Measurements from ENCODE around the gene SRMS. TPM values are rescaled to one million over a fixed set of nuclear protein-coding genes. Genes with fewer than 3 reads are reported as not detected.

SRMS gene
- total and polyA plus RNA-seq, 4 donors, result not detected

DNA sequence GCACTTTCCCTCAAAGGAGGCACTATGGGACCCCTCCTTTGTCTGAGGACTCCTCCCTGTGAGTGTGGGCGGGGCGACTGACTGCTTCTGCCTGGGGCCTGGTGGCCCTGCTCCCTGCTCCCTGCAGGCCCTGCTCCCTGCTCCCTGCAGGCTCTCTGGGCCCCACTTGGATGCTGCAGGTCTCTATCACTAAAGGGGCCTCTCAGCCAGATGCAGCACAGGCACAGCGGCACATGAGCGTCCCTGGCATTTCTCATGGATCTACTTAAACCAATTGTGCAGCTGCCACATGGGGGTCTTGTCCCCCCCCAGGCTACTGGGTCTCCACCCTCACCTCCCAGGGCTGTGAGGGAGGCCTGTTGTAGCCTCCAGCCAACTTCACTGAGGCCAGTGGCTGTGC lies 56.5 kb downstream of the SRMS start:
- no peak for DNase-seq (ENCODE audit: low spot score)
- H3K9ac ChIP-seq (ENCODE audit: low read depth in 1 of 2, low read length in 2 of 2), result no peak overlapping the region

More for the DNA sequence above, 56.5 kb downstream of the SRMS start:
- H3K4me1 ChIP-seq (ENCODE audit: control insufficient read depth in 4 of 4, insufficient read depth in 4 of 4, low read length in 3 of 4), result peaks cover 0 to 3% (median 0%) of the 10 kb centered on the region in 4 donors
- TF ChIP-seq, protein P1, sequence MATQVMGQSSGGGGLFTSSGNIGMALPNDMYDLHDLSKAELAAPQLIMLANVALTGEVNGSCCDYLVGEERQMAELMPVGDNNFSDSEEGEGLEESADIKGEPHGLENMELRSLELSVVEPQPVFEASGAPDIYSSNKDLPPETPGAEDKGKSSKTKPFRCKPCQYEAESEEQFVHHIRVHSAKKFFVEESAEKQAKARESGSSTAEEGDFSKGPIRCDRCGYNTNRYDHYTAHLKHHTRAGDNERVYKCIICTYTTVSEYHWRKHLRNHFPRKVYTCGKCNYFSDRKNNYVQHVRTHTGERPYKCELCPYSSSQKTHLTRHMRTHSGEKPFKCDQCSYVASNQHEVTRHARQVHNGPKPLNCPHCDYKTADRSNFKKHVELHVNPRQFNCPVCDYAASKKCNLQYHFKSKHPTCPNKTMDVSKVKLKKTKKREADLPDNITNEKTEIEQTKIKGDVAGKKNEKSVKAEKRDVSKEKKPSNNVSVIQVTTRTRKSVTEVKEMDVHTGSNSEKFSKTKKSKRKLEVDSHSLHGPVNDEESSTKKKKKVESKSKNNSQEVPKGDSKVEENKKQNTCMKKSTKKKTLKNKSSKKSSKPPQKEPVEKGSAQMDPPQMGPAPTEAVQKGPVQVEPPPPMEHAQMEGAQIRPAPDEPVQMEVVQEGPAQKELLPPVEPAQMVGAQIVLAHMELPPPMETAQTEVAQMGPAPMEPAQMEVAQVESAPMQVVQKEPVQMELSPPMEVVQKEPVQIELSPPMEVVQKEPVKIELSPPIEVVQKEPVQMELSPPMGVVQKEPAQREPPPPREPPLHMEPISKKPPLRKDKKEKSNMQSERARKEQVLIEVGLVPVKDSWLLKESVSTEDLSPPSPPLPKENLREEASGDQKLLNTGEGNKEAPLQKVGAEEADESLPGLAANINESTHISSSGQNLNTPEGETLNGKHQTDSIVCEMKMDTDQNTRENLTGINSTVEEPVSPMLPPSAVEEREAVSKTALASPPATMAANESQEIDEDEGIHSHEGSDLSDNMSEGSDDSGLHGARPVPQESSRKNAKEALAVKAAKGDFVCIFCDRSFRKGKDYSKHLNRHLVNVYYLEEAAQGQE (IDR thresholded peaks at IDR 0.05), result no peak
- H3K27me3 ChIP-seq (ENCODE audit: control insufficient read depth in 4 of 4, insufficient read depth in 4 of 4, low read length in 3 of 4), result peaks cover 2 to 9% (median 5%) of the 10 kb centered on the region in 4 donors
- no peak overlapping the region for H3K4me3 ChIP-seq (ENCODE audit: low read depth in 1 of 3, low read length in 3 of 3)
- H3K9me3 ChIP-seq (ENCODE audit: control insufficient read depth in 4 of 4, low read length in 3 of 4), result peaks cover 0 to 2% (median 0%) of the 10 kb centered on the region in 4 donors
- H3K27ac ChIP-seq (ENCODE audit: low read depth in 1 of 2, low read length in 2 of 2), result no peak overlapping the region
- 75% methylated on average over 4 of the region's 4 CpGs for WGBS
- no peaks in the 10 kb centered on the region for H3K36me3 ChIP-seq (ENCODE audit: control insufficient read depth in 4 of 4, insufficient read depth in 3 of 4, low read depth in 1 of 4, low read length in 3 of 4)

Other genes with a start within 250 kb of the SRMS start
- gene CHRNA4, start 186.4 kb downstream of the SRMS start, total RNA-seq, result 10 to 100 TPM in 1 of 2 donors, not detected in 1; 23.3 TPM
- gene CHRNA4, start 186.4 kb downstream of the SRMS start, polyA plus RNA-seq, result 1 to 10 TPM; 3.2 to 6.4 TPM
- gene KCNQ2, start 75.1 kb downstream of the SRMS start, total RNA-seq, result not detected
- not detected for gene KCNQ2, start 75.1 kb downstream of the SRMS start, polyA plus RNA-seq
- under 1 TPM in 1 of 2 donors, not detected in 1; 0.05 TPM for gene EEF1A2, start 48.7 kb downstream of the SRMS start, total RNA-seq
- under 1 TPM in 1 of 2 donors, not detected in 1; 0.12 TPM for gene EEF1A2, start 48.7 kb downstream of the SRMS start, polyA plus RNA-seq
- gene PPDPF, start 27.0 kb downstream of the SRMS start, total RNA-seq, result 10 to 100 TPM; 25.1 to 25.5 TPM
- gene PPDPF, start 27.0 kb downstream of the SRMS start, polyA plus RNA-seq, result 100 to 1,000 TPM in 1 of 2 donors, 1 to 10 TPM in 1; 8.3 to 196 TPM
- 1 to 10 TPM in 1 of 2 donors, under 1 TPM in 1; 0.05 to 1.2 TPM for gene PTK6, start 10.4 kb downstream of the SRMS start, total RNA-seq
- under 1 TPM; 0.11 to 0.36 TPM for gene PTK6, start 10.4 kb downstream of the SRMS start, polyA plus RNA-seq
- gene FNDC11, start 6.4 kb upstream of the SRMS start, total RNA-seq, result under 1 TPM in 1 of 2 donors, not detected in 1; under 0.01 TPM
- gene FNDC11, start 6.4 kb upstream of the SRMS start, polyA plus RNA-seq, result under 1 TPM in 1 of 2 donors, not detected in 1; 0.01 TPM
- 10 to 100 TPM; 21.3 to 26.6 TPM for gene HELZ2, start 26.5 kb upstream of the SRMS start, total RNA-seq
- 1 to 10 TPM; 3.7 to 9.6 TPM for gene HELZ2, start 26.5 kb upstream of the SRMS start, polyA plus RNA-seq
- gene GMEB2, start 79.4 kb upstream of the SRMS start, total RNA-seq, result 1 to 10 TPM; 6.6 to 8.6 TPM
- 1 to 10 TPM; 1.3 to 4.0 TPM for gene GMEB2, start 79.4 kb upstream of the SRMS start, polyA plus RNA-seq
- gene STMN3, start 105.7 kb upstream of the SRMS start, total RNA-seq, result 1 to 10 TPM in 1 of 2 donors, under 1 TPM in 1; 0.67 to 2.9 TPM
- gene STMN3, start 105.7 kb upstream of the SRMS start, polyA plus RNA-seq, result 1 to 10 TPM in 1 of 2 donors, under 1 TPM in 1; 0.42 to 1.2 TPM
- gene RTEL1, start 110.6 kb upstream of the SRMS start, total RNA-seq, result 10 to 100 TPM; 10.4 to 16.9 TPM
- 1 to 10 TPM; 3.7 to 4.3 TPM for gene RTEL1, start 110.6 kb upstream of the SRMS start, polyA plus RNA-seq
- under 1 TPM in 1 of 2 donors, not detected in 1; 0.09 TPM for gene TNFRSF6B, start 148.9 kb upstream of the SRMS start, total RNA-seq
- under 1 TPM in 1 of 2 donors, not detected in 1; 0.73 TPM for gene TNFRSF6B, start 148.9 kb upstream of the SRMS start, polyA plus RNA-seq
- 10 to 100 TPM; 14.2 to 21.0 TPM for gene ARFRP1, start 160.2 kb upstream of the SRMS start, total RNA-seq
- 10 to 100 TPM; 20.0 to 26.9 TPM for gene ARFRP1, start 160.2 kb upstream of the SRMS start, polyA plus RNA-seq
- 10 to 100 TPM; 10.3 to 14.7 TPM for gene ZGPAT, start 160.3 kb upstream of the SRMS start, total RNA-seq
- gene ZGPAT, start 160.3 kb upstream of the SRMS start, polyA plus RNA-seq, result 10 to 100 TPM; 26.2 to 90.5 TPM
- 10 to 100 TPM; 21.2 to 50.4 TPM for gene LIME1, start 188.9 kb upstream of the SRMS start, total RNA-seq
- gene LIME1, start 188.9 kb upstream of the SRMS start, polyA plus RNA-seq, result 10 to 100 TPM; 52.8 to 69.0 TPM
- gene SLC2A4RG, start 192.0 kb upstream of the SRMS start, total RNA-seq, result 10 to 100 TPM; 22.2 to 27.9 TPM
- 10 to 100 TPM; 31.0 to 39.7 TPM for gene SLC2A4RG, start 192.0 kb upstream of the SRMS start, polyA plus RNA-seq

Data from liver (tissue), 9 donors.